Testis (tissue), 2 donors: ENCODE measurements around the gene DENND1A.

Source experiments
- POLR2A ChIP-seq: fragments of 450-650 bp; IDR thresholded peaks from one replicate; pipeline ENCODE4 v1.6.1; 2017; ENCODE audit warnings: antibody characterized with exemption, mild to moderate bottlenecking, moderate library complexity
- TF ChIP-seq, protein P1 (sequence below), 3 experiments: fragments of 450-650 bp in 2 of 3; fragments of 200-600 bp in 1 of 3; sonication (generic) in 1 of 3; IDR thresholded peaks; one replicate each; pipeline ENCODE4 v1.5.1; 2016 to 2019; ENCODE audit warnings: antibody characterized with exemption in 3 of 3, mild to moderate bottlenecking in 2 of 3, moderate library complexity in 1 of 3

DNA sequence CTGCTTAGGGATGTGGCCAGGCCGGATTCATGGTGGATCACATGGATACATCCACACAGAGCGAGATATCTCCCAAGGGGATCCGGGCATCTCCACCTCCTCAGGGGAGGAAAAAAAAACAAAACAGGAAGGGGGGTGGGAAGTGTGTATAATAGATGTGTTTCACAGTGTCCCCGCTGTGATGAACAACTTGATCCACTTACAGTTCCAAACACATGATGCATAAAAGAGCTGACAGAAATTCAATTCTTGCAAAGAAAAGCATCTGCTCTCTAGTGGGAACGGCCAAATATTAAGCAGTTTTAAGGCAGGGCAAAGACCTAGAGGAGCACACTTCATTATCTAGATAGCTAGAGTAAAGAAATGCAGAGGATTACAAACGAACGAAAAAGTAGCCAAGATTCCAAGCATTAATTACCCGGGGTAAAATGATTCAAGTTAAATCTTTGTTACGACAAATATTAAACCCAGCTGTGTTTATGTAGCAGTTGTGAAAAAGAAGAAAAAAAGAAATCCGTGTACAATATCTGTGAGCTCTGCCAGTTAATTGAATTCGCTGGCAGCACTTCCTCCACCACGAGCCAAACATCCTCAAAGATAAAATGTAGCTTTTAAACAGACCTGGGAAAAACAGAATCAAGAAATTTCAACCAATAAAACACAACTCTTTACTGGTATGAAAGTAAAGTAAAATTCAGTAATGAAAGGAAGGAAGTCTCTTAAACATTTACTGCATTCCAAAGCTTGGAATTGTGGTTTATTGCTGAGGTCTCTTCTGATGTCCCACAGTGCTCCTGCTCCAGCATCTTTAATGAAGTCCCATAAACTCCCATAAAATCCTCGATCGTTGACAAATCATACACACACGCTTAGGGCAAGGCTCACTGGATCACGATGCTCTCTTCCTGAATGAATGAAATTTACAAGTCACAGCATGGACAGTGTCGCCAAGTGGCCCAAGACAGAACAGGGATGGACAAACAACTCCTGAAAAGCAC lies 360.9 kb downstream of the DENND1A start:
- TF ChIP-seq, protein P1, sequence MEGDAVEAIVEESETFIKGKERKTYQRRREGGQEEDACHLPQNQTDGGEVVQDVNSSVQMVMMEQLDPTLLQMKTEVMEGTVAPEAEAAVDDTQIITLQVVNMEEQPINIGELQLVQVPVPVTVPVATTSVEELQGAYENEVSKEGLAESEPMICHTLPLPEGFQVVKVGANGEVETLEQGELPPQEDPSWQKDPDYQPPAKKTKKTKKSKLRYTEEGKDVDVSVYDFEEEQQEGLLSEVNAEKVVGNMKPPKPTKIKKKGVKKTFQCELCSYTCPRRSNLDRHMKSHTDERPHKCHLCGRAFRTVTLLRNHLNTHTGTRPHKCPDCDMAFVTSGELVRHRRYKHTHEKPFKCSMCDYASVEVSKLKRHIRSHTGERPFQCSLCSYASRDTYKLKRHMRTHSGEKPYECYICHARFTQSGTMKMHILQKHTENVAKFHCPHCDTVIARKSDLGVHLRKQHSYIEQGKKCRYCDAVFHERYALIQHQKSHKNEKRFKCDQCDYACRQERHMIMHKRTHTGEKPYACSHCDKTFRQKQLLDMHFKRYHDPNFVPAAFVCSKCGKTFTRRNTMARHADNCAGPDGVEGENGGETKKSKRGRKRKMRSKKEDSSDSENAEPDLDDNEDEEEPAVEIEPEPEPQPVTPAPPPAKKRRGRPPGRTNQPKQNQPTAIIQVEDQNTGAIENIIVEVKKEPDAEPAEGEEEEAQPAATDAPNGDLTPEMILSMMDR (IDR thresholded peaks at IDR 0.05), result no peak
- TF ChIP-seq POLR2A, result no peak
